ENCODE data around the gene PTPN11.

PTPN11 gene

DNA sequence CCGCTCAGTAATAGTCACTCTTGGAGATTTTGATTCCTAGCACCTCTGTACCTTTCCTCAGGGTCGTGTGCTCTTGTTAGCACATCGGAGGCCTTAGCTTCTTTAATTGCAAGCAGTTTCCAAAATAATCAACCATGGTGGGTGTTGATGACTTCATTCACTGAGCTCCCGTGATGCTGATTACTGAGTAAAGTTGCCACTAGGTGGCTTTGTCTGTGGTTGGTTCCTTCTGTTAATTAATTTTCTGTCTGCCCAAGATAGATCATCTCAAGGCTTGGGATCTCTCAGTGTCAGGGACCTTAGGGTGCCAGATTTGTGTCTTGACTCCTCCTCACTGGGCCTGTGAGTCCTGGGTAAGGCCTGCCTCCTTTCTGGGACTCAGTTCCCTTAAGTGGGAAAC is 54.3 kb downstream of the PTPN11 start:
- peak; percentile 48 for TF ChIP-seq CTCF (conservative IDR thresholded peaks at IDR 0.05; ENCODE audit: low read depth, low read length)
- peak; percentile 33 for DNase-seq (ENCODE audit: low read depth)
- H3K4me3 ChIP-seq (ENCODE audit: low read depth, low read length), result no peak overlapping the region

- no peak overlapping the region for H3K4me3 ChIP-seq (ENCODE audit: low read depth, low read length)
- no peak for DNase-seq (ENCODE audit: low read depth)
- TF ChIP-seq CTCF (conservative IDR thresholded peaks at IDR 0.05; ENCODE audit: low read depth, low read length), result no peak
These were observed 60.7 kb downstream of the PTPN11 start for GRCh38 chr12:112479413-112479812.

- TF ChIP-seq CTCF (conservative IDR thresholded peaks at IDR 0.05; ENCODE audit: low read depth, low read length), result no peak
- no peak overlapping the region for H3K4me3 ChIP-seq (ENCODE audit: low read depth, low read length)
- DNase-seq (ENCODE audit: low read depth), result no peak
These were observed 62.2 kb downstream of the PTPN11 start for GRCh38 chr12:112480931-112481330.

DNA sequence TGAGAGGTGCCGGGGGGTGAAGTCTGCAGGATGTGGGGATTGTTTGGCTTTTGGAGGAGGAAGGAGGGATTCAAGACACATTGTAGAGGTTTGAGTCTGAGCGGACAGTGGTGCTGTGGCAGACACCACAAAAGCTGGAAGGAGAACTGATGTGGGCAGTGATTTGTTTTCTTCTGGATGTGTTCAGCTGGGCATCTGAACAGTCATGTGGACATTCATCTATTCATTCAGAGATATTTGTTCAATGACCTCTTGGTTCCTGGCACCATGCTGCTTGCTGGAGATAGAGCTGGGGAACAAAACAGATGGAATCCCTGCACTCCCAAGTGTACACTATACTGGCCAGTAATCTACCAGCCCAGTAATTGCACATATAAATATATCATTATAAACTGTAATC is 64.0 kb downstream of the PTPN11 start:
- DNase-seq (ENCODE audit: low read depth), result peak; percentile 13
- no peak overlapping the region for H3K4me3 ChIP-seq (ENCODE audit: low read depth, low read length)
- no peak for TF ChIP-seq CTCF (conservative IDR thresholded peaks at IDR 0.05; ENCODE audit: low read depth, low read length)

DNA sequence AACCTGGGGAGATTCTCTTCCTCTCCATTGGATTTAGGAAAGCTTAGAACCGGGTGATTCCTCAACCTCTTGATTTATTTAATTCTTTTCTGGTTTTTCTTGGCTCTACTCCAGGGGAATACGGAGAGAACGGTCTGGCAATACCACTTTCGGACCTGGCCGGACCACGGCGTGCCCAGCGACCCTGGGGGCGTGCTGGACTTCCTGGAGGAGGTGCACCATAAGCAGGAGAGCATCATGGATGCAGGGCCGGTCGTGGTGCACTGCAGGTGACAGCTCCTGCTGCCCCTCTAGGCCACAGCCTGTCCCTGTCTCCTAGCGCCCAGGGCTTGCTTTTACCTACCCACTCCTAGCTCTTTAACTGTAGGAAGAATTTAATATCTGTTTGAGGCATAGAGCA is 67.6 kb downstream of the PTPN11 start:
- no peak for DNase-seq (ENCODE audit: low read depth)
- no peak overlapping the region for H3K4me3 ChIP-seq (ENCODE audit: low read depth, low read length)
- TF ChIP-seq CTCF (conservative IDR thresholded peaks at IDR 0.05; ENCODE audit: low read depth, low read length), result no peak

GRCh38 chr12:112488257-112488876 is 69.6 kb downstream of the PTPN11 start:
- no peak for TF ChIP-seq CTCF (conservative IDR thresholded peaks at IDR 0.05; ENCODE audit: low read depth, low read length)
- no peak overlapping the region for H3K4me3 ChIP-seq (ENCODE audit: low read depth, low read length)
- no peak for DNase-seq (ENCODE audit: low read depth)

GRCh38 chr12:112489456-112489855 is 70.7 kb downstream of the PTPN11 start:
- no peak for TF ChIP-seq CTCF (conservative IDR thresholded peaks at IDR 0.05; ENCODE audit: low read depth, low read length)
- no peak overlapping the region for H3K4me3 ChIP-seq (ENCODE audit: low read depth, low read length)
- DNase-seq (ENCODE audit: low read depth), result no peak
